ENCODE data around the gene FAM131B. TPM values are rescaled to one million over a fixed set of nuclear protein-coding genes. Genes with fewer than 3 reads are reported as not detected.

FAM131B gene
- total RNA-seq, 1 donor from 2014 or later: 0.59 TPM

DNA sequence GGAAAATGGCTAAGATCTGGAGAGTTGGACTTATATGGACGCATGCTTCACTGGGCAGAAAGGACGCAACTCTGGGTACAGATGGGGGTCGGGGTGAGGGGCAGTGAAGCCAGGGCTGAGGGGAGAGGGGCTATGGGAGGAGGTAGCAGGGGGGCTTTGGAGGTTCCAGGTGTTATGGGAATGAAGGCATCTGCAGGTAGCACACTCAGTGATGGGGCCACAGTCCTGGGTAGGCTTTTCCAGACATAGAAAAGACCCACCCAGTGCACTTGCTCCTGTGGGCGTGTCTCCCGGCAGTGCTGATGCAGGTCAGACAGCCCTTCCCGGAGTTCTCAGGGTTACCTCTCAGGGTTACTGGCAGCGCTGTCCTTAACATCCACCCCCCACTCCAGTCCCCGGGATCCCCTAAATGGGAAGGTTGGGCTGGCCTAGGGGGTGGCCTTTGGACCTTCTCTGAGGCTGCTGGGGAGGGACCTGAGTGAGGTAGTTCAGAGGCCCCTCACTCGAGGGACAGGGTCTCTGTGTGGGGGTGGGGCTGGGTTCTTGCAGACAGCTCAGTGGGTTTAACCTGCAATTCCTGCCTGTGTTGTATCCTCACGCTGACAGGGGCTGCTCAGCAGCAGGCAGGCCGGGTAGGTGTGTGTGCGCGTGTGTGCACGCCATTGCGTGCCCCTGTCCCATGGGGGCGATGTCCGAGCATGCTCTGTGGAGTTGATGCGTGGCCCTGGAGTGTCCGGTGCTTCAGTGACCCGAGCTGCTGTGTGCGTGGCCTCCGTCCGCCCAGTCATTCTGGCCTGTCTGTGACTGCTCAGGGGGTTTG, 24.9 kb upstream of the FAM131B start:
- DNase-seq (no peak), ATAC-seq (ENCODE audit: poor library complexity) (no peak)
- intact Hi-C loops (cut with DNase I): loop anchor here (10.0 kb wide), 1 partner anchor 103 kb away; the partner anchor contains the start of genes CASP2 and TMEM139

DNA sequence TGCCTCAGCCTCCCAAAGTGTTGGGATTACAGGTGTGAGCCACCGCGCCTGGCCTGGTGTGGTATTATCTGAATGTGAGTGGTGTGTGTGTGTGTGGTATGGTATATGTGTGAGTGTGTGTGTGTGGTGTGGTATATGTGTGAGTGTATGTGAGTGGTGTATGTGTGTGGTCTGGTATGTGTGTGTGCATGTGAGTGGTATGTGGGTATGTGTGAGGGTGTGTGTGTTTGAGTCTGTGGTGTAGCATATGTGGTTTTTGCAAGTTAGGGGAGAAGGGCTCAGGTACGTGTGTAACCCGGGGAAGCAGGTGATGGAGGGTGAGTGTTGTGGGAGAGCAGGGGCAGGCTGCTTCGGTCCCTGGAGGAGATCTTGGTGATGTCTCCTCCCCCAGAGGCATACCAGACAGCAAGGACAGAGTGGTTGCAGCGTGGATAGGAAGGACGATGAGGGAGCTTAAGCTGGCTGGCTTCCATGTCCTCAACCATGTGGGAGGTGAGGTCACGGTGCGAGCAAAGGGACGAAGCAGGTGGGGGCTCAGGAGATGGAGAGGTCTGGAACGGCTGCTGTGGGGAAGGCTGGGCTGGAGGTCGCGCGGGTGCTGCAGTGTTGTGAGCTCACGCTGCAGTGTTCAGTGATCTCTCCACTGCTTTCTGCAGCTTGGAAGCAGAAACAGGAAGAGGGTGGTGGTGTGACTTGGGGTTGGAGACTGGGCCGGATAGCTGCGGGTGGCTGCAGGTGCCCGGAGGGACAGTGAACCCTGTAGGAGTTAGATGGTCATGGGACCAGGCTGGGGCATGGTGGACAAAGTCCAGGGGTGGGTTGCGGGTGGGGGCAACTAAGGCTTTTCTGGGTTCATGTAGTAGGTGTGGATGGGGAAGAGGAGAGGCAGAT, 23.6 kb upstream of the FAM131B start:
- ATAC-seq (ENCODE audit: poor library complexity): peak; percentile 9

DNA sequence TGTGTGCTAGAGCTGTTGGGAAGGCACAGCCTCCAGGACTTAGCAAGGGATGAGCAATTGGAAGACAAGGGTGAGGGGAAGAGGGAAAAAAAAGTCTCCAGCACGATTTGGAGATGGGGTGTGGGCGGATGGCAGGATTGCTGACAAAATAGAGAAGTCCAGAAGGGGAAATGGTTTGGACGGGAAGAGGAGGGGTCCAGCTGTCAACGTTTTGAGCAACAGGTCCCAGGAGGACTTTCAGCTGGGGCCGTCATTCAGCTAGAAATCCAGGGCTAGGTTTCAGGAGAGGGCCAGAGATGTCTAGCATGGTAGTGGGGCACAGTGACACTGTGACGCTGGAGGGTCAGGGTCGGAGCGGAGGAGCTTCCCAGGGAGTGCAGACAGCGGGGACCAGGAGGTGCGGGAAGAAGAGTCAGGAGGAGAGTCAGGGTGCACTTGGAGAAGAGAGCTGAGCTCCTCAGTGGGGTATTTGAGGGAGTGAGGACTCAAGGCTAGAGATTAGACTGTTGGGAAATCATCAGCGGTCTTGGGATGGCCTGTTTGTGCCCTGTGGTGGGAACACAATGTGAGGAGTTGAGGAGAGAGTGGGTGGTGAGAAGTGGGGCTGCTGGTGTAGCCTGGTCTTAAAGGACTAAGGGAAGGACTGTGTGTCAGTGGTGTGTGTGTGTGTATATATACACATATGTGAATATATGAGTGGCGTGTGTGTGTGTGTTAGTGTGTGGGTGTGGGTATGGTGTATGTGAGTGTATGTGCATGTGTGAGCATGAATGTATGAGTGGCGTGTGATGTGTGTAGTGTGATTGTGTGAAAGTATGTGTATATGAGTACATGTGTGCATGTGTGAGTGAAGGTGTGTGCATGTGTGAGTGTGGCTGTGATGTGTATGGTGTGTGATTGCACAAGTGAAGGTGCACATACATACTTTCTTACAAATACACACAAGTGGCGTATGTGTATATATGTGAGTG, 22.4 kb upstream of the FAM131B start:
- DNase-seq (peak; percentile 52), ATAC-seq (ENCODE audit: poor library complexity) (no peak)
- intact Hi-C loops (cut with DNase I): loop anchor here (10.0 kb wide), 1 partner anchor 100 kb away; the partner anchor contains the start of genes CASP2 and TMEM139

More for the DNA sequence above, 23.6 kb upstream of the FAM131B start:
- intact Hi-C loops (cut with DNase I): loop anchor here (10.0 kb wide), 1 partner anchor 101 kb away; the partner anchor contains the start of genes CASP2 and TMEM139
- peak; percentile 58 for DNase-seq

DNA sequence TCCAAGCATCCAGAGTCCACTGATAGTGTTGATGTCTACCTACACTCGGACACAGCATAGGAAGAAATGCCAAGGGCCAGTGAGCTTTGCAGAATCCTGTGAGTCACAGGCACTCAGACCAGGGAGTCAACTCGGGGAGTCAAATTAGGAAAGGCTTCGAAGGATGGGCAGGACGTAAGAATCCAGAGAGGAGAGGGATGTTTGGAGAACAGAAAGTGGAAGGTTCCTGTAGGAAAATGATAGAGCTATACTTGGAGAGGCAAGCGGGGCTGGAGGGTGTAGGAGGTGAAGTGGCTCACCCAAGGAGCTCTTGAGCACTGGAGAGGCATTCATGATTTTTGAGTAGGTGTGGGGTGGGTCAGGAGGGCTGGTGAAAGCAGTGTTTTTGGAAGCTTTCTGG, 21.6 kb upstream of the FAM131B start:
- ATAC-seq (ENCODE audit: poor library complexity) (no peak), DNase-seq (peak; percentile 23)
- intact Hi-C loops (cut with DNase I): loop anchor here (10.0 kb wide), 1 partner anchor 99 kb away; the partner anchor contains the start of genes CASP2 and TMEM139

DNA sequence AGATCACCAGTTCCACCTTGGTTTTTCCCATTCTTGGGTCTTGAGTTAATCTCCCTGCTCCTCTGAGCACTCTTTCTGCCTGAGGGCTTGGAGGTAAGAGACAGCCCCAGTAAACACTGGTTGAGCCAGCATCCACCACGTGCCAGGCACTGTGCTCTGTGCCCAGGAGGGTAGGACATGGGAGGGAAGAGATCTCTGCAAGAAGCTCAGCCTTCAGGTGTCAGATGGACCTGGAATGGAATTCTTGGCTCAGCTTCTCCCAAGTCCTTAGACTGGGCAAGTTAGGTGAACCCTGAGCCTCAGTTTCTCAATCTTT, 21.1 kb upstream of the FAM131B start:
- intact Hi-C loops (cut with DNase I): loop anchor here (10.0 kb wide), 1 partner anchor 99 kb away; the partner anchor contains the start of genes CASP2 and TMEM139
- DNase-seq: no peak
- no peak for ATAC-seq (ENCODE audit: poor library complexity)

DNA sequence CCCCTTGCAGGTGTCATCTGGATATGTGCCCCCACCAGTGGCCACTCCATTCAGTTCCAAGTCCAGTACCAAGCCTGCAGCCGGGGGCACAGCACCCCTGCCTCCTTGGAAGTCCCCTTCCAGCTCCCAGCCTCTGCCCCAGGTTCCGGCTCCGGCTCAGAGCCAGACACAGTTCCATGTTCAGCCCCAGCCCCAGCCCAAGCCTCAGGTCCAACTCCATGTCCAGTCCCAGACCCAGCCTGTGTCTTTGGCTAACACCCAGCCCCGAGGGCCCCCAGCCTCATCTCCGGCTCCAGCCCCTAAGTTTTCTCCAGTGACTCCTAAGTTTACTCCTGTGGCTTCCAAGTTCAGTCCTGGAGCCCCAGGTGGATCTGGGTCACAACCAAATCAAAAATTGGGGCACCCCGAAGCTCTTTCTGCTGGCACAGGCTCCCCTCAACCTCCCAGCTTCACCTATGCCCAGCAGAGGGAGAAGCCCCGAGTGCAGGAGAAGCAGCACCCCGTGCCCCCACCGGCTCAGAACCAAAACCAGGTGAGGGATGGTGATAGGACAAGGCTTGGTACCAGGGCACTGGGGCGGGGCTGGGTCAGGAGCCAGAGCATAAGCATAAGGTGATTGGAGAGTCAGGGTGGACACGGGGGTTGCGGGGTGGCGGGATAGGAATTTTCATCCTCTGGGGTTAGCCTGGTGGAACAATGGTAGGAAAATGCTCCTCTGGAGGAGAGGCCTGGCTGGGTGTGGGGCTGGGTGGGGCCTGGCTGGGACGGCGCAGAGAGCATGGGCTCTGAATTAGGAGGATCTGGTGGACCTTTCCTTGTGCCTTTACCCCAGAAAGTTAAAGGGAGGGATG, 20.5 kb upstream of the FAM131B start:
- DNase-seq (peak; percentile 37), ATAC-seq (ENCODE audit: poor library complexity) (no peak)
- intact Hi-C loops (cut with DNase I): loop anchor here (10.0 kb wide), 1 partner anchor 98 kb away; the partner anchor contains the start of genes CASP2 and TMEM139

DNA sequence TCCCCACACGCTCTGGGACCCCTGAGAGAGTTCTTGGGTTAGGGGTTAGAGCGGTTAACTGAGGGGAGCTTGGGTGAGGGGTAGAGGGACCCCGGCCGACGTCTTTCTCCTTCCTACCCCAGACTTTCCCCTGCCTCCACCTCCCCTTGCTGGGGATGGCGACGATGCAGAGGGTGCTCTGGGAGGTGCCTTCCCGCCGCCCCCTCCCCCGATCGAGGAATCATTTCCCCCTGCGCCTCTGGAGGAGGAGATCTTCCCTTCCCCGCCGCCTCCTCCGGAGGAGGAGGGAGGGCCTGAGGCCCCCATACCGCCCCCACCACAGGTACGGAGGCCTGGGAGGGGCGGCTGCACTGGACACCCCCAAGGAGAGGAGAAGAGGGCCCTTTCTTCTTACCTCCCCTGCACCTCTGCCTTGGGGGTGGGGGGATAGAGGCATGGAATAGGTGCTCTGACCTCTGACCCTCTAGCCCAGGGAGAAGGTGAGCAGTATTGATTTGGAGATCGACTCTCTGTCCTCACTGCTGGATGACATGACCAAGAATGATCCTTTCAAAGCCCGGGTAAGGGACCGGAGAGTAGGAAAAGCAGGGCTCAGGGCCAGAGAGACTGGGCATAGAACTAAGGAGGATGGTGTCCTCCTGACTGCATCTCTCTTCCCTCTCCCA, 19.7 kb upstream of the FAM131B start:
- intact Hi-C loops (cut with DNase I): loop anchor here (10.0 kb wide), 1 partner anchor 97 kb away; the partner anchor contains the start of genes CASP2 and TMEM139
- no peak for DNase-seq

DNA sequence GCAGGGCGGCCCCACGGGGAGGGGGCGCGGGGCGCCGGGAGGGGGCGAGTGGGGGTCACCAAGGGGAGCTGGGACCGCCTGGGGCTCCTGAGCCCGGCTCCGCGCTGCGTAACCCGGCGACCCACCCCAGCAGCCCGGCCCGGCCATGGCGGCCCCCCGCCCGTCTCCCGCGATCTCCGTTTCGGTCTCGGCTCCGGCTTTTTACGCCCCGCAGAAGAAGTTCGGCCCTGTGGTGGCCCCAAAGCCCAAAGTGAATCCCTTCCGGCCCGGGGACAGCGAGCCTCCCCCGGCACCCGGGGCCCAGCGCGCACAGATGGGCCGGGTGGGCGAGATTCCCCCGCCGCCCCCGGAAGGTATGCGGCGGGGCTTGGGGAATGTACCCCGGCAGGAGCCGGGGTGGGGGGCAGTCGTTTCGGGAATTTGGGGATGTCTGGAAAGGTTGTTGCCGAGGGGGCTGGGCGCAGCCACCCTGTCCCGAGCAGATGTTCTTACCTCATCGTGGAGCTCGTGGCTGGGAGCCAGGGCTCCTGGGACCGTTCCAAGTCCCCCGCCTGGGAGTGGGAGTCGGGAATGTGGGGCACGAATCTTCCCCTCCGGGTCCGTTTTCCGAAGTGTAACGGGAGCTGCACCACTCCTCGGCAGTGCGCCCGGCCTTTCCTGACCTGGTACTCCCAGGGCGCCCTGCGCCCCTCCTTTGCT, 19.1 kb upstream of the FAM131B start:
- ATAC-seq (ENCODE audit: poor library complexity) (peak; percentile 1), DNase-seq (peak; percentile 88)
- intact Hi-C loops (cut with DNase I): loop anchor here (10.0 kb wide), 1 partner anchor 97 kb away; the partner anchor contains the start of genes CASP2 and TMEM139

More for the DNA sequence above, 19.7 kb upstream of the FAM131B start:
- no peak for ATAC-seq (ENCODE audit: poor library complexity)

DNA sequence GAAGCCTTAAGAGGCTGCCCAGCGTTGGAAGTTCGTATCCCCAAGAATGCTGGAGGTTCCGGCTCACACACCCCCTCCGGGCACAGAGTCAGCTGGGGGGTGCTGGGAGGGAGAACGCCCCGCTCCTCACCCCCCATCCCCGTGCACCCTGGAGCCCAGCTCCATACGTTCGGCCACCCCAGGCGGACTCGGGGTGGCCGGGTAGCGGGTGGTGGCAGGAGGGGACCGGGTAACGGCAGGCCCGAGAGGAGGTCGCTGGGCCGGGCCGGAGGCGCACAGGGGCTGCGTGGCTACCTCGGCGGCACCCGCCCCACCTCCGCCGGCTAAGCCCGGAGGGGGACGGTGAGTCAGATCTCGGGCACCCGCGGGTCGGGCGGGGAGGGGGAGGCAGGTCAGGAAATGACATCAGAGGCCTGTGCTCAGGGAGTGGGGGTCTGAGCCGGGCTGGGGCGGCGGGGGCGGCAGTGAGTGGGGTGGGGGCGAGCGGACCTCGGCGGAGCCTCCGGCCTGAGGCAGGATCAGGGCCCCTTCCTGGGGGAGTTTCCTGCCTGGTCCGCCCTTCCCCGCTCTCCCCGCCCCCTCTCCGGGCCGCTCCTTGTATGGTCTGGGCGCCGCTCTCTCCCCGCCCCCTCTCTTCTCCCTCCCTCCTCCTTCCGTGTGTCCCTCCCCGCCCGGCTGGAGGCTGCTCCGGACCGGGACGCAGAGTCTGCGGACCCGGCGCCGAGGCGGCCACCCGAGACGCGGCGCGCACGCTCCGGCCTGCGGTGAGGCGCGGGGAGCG, 18.3 kb upstream of the FAM131B start, which contains the start of gene ZYX:
Gene ZYX, plus strand, starts transcription at position 700 of the 781 bp plus-strand sequence. CDS start 227 bp downstream, outside the sequence.
- ATAC-seq (ENCODE audit: poor library complexity) (peak; percentile 93), DNase-seq (peak; percentile 98)
- intact Hi-C loops (cut with DNase I): loop anchor here (10.0 kb wide), 1 partner anchor 96 kb away; the partner anchor contains the start of genes CASP2 and TMEM139

DNA sequence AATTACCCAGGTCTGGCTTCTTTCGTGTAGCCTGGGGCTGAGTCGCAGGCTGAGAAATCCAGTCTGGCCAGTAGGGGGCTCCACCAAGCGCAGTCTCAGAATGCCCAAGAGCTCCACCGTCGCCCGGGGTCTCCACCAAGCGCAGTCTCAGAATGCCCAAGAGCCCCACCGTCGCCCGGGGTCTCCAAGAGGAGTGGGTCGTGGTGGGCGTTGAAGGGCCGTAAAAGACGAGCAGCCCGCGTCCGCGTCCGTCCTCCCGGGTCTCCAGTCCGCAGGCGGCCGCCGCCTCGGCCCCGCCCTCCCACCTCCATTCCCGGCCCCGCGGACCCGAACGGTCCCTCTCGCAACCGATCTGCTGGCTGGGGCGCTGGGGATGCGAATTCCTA, 17.7 kb upstream of the FAM131B start:
- intact Hi-C loops (cut with DNase I): loop anchor here (10.0 kb wide), 1 partner anchor 95 kb away; the partner anchor contains the start of genes CASP2 and TMEM139
- ATAC-seq (ENCODE audit: poor library complexity) (peak; percentile 84), DNase-seq (peak; percentile 94)

DNA sequence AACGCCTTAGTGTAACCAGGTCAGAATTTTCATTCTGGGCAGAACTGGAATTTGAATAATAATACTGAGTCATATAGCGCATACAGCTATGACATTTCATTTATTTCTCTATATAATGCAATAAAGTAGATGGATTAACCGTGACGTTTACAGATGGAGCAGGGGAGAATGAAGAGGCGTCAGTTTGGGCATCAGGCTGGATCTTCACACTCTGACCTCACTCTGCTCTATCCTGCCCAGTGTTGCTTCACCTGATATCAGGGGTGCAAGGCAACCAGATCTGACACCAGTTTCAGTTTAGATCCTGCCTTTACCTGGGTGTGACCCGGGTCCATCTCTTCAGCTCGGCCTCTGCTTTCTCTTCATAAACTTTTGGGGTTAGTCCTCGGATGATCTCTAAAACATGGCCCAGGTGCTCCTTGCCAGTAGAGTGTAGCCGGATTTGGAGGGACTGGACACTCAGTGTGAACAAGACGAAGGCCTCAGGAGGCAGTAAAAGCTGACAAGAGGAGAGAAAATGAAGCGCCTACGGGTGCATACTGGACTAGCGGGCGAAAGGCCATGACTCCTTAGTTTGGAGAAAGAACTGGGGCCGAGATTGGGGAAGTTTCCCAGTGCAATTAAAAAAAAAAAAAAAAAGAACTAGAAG, 17.2 kb upstream of the FAM131B start:
- ATAC-seq (ENCODE audit: poor library complexity) (peak; percentile 1), DNase-seq (no peak)
- intact Hi-C loops (cut with DNase I): loop anchor here (10.0 kb wide), 1 partner anchor 95 kb away; the partner anchor contains the start of genes CASP2 and TMEM139

DNA sequence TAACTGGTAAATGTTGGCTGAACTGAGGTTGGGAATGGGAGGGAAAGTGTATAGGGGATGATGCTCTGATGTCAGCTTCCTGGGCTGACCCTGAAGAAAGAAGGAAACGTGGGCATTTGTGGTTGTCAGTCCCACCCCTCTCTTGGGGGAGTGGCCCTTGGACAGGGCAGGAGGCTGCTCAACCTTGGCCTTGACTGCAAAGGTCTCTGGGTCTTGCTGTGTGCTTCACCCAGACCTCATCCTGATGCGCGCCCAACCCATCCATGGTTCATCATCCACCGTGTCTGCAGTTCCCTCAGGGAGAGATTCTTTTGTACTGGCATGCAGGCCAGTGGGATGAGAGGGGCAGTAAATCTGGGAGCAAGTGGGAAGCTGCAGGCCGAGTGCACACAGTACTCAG, 13.9 kb upstream of the FAM131B start:
- intact Hi-C loops (cut with DNase I): no loop called here
- ATAC-seq (ENCODE audit: poor library complexity) (no peak), DNase-seq (no peak)

DNA sequence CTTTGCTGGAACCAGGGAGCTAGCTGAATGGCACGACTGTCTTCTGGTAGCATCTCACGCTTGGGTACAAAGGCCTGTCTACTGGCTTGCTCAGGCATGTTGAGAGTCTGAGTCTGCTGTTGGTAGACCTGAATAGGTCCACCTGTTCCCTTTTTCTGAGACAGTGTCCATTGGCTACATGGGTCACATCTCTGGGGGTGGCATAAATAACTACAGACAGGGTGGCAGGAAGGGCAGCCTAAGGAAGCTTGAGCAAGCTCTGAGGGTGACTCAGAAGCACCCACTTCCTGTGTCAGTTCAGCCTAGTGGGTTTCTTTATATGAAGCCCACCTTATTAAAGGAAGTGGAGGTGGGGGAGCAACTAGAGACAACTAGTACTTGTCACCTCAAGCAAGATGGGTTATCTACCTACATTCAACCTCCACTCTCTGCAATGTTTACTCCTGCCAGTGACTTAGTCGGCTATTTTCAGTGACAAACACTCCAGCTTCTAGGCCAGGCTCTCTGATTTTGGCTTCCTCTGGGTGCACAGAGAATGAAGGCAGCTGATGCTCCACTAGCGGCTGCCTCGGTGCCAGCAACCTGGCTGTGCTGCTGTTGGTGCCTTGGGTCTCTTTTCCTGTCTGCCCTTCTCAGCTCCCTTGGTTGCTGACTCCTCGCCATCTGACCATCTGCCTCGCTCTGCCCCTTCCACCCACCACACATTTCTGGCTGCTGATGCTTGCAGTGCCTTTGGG, 13.0 kb upstream of the FAM131B start:
- DNase-seq: no peak
- ATAC-seq (ENCODE audit: poor library complexity): no peak
- intact Hi-C loops (cut with DNase I): no loop called here

DNA sequence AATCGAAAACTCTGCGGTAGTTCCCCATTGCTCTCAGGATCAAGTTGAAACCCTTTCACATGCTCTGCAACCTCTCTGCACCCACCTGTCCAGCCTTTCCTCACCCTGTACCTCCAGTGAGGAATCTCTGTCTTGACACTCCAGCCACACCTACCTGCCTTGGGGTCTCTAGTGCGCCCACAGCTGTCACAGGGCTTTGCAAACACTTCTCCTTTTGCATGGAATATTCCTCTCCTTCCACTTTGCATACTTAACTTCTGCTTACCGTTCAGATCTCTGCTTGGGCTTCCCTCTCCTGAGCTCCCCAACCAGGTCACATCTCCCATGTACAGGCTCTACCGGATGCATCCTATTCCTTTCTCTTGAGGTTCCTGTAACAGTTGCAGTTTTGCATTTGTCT, 12.0 kb upstream of the FAM131B start:
- intact Hi-C loops (cut with DNase I): no loop called here

More for the DNA sequence above, 12.0 kb upstream of the FAM131B start:
- ATAC-seq (ENCODE audit: poor library complexity) (no peak), DNase-seq (no peak)
